Glomerular visceral epithelial cell (primary cell): ENCODE measurements around the gene NXNL1.
"Not testable (repeated sequence)": the region's sequence is repeated elsewhere in the genome, so short reads cannot be mapped to it uniquely, and the experiment has no call there.

ENCODE experiments used
- DNase-seq: peaks from one replicate; pipeline ENCODE4 v3.0.0-alpha.2; 2016; ENCODE audit errors: extremely low spot score

NXNL1 gene, protein sequence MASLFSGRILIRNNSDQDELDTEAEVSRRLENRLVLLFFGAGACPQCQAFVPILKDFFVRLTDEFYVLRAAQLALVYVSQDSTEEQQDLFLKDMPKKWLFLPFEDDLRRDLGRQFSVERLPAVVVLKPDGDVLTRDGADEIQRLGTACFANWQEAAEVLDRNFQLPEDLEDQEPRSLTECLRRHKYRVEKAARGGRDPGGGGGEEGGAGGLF

GRCh38 chr19:17460372-17461230 is at the start of gene NXNL1:
Gene NXNL1, minus strand, starts transcription at chr19:17460926. Its CDS starts 57 bp downstream, at chr19:17460869.
- no peak for DNase-seq

GRCh38 chr19:17508558-17508933 is 47.8 kb upstream of the NXNL1 start:
- not testable (repeated sequence) for DNase-seq

DNA sequence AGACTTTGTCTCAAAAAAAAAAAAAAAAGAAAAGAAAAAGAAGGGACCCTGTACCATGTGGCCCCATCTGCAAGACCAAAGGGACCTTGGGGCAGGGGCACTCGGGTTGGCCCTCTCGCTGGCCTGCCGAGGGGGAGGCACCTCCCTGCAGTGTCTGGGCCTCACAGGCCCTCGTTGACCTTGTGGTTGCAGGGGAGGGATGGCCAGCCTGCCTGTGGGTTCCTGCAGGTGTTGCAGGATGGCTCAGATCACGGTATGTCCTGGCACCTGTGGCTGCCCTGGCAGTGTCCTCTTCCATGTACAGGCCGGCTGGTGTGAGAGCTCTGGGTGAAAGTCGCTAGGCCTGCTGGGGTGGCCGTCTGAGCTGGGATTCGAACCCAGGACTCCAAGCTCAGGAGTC is 46.0 kb upstream of the NXNL1 start:
- no peak for DNase-seq

DNA sequence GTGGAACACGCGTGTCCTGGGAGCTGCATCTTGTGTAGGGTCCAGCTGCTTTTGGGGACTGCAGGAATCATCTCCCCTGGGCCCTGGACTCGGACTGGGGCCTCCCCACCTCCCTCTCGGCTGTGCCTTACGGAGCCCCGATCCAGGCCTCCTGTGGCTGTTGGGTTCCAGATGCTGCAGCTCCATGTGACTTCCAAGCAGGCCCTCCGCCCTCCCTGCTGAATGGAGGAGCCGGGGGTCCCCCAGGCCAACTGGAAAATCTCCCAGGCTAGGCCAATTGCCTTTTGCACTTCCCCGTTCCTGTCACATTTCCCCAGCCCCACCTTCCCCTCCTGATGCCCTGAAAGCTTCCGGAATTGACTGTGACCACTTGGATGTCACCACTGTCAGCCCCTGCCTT is 44.5 kb upstream of the NXNL1 start:
- DNase-seq: no peak

DNA sequence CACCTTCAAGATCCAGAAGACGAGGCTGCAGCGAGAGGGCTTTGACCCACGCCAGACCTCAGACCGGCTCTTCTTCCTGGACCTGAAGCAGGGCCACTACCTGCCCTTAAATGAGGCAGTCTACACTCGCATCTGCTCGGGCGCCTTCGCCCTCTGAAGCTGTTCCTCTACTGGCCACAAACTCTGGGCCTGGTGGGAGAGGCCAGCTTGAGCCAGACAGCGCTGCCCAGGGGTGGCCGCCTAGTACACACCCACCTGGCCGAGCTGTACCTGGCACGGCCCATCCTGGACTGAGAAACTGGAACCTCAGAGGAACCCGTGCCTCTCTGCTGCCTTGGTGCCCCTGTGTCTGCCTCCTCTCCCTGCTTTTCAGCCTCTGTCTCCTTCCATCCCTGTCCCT is 43.7 kb upstream of the NXNL1 start:
- no peak for DNase-seq

DNA sequence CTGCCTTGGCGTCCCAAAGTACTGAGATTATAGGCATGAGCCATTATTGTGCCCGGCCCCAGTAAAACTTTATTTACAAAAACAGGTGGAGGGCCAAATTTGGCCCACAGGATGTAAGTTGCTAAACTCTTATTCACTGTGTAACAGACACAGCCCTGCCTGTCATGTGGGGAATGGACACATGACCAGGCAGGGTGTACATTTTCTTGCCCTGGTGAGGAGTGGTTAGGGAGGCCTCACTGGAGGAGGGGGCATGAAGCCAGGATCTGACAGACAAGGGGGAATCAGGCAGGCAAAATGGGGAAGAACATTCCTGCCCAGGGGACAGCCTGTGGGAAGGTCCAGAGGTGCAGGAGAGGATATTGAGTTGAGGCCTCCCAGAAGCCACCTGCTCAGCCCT is 43.3 kb upstream of the NXNL1 start:
- DNase-seq: no peak

GRCh38 chr19:17503240-17503639 is 42.5 kb upstream of the NXNL1 start:
- DNase-seq: no peak

GRCh38 chr19:17500447-17501198 is 39.9 kb upstream of the NXNL1 start:
- no peak for DNase-seq

GRCh38 chr19:17499648-17500446 is 39.1 kb upstream of the NXNL1 start:
- DNase-seq: no peak

DNA sequence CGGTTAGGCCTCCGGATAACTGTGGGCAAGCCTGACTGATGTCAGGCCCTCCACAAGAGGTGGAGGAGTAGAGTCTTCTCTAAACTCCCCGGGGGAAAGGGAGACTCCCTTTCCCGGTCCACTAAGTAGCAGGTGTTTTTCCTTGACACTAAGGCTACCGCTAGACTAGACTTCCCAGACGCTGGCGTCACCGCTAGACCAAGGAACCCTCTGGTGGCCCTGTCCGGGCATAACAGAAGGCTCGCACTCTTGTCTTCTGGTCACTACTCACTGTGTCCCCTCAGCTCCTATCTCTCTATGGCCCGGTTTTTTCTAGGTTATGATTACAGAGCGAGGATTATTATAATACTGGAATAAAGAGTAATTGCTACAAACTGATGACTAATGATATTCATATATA is 38.3 kb upstream of the NXNL1 start:
- DNase-seq: not testable (repeated sequence)

GRCh38 chr19:17497149-17497798 is 36.5 kb upstream of the NXNL1 start:
- DNase-seq: no peak

- peak; percentile 78 for DNase-seq
Observed at GRCh38 chr19:17496337-17496997, 35.7 kb upstream of the NXNL1 start.

DNA sequence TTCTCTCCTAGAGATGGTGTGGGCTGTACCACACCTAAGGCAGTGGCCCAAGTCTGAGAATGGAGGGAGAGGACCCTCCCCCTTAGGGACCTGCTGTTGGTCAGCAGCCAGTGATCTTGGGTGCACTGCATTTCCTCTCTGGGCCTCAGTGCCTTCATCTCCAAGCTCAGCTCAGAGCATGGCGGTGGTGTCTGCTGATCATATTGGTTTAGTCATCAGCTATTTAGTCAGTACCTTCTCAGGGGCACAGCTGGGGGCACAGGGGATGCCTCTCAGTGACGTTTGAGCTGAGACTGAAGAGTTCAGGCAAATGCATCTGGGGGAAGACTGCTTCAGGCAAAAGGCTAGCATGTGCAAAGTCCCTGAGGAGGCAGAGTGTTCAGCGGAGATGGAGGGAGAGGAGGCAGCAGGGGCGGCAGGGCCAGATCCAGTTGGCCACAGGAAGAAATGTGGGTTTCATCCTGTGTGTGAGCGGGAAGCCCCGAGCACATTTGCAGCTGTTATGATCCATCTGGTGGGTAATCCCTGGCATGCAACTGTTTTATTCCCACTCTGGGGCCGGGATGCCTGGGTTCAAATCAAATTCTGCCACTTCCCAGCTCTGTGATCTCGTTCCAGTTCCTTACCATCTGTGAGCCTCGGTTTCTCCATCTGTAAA is 35.0 kb upstream of the NXNL1 start:
- no peak for DNase-seq

DNA sequence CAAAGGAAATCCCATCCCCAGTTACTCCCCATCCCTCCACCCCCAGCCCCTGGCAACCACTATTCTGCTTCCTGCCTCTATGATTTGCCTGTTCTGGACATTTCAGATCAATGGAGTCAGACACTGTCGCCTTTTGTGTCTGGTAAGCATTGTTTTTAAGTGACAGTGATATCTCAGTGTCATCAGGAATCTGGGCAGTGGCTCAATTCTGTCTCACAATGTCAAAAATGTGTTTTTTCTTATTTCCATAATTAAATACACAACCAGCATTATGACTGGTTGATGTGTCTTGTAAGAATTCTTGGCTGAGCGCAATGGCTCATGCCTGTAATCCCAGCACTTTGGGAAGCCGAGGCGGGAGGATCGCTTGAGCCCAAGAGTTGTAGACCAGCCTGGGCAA is 30.6 kb upstream of the NXNL1 start:
- DNase-seq: no peak

DNA sequence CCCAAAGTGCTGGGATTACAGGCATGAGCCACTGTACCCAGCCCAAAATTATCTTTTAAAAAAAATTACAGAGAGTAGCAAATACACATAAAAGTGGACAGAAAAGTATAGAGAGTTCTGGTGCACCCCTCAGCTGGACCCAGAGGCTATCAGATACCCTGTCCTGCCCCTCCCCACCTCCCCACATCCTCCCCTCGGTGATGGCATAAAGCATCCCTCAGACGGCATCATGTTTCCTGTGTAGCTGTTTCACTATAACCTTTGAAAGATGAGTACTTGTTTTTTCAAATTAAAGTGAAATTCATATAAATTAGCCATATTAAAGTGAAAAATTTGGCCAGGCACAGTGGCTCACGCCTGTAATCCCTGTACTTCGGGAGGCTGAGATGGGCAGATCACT is 29.7 kb upstream of the NXNL1 start:
- no peak for DNase-seq

DNA sequence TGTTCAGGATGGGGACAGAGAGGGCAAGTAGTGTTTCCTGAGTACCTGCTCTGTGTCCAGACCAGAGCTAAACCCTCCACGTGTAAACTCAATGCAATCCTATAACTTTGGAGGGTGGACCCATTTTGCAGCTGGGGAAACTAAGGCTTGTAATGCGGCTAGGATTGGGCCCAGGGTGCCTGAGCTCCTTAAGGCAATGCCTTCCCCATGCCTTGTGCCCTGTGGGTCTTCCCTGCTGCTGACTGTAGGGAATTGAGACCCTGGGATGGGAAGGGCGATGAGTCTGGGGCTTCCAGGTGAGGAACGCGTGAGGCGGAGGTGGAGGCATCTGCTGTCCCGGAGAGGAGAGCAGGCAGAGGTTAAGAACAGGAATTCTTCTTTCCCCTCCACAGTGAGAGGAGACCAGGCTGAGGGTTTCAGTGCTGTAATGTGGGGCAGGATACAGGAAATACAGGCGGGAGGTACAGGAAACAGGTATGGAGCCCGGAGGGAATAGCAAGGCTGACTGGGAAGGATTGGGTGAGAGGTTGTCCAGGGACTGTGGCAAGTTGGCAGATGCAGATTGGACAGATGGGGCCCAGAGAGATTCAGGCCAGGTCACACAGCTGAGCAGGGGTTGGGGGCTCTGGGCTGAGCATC is 28.8 kb upstream of the NXNL1 start:
- no peak for DNase-seq

GRCh38 chr19:17488593-17489391 is 28.1 kb upstream of the NXNL1 start:
- no peak for DNase-seq

DNA sequence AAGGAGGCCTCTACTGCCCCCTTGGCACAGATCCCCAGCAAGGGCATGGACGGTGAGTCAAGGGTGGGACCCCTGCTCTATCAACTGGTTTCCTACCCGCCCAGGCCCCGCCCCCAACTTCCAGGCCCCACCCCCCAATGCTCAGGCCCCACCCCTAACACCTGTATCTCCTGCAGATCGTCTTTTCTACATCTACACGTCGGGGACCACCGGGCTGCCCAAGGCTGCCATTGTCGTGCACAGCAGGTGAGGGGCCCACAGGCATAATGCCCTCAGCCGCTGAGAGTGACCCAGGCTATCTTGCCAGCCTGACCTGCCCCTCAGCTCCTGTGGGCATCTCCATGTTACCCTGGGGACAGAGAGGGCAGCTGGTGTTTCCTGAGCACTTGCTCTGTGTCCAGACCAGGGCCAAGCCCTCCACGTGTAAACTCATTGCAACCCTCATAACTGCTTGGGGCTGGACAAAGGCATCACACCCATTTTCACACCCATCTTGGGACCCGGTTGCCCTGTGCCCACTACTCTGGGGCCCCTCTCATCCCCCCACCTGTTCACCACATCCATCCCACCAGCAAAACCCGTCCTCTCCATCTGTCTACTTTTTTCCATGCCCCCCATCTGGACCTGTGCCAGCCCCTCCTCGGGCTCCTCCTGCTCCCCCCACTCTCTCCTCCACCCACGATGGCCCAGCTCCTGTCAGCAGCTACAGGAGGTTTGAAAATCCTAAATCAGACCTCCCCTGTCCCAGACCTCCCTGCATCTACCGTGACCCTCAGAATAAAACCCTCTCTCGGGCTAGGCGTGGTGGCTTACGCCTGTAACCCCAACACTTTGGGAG is 26.8 kb upstream of the NXNL1 start:
- no peak for DNase-seq
